Neural progenitor cell (in vitro differentiated cells): ENCODE results near the gene CEACAM5. TPM values are rescaled to one million over a fixed set of nuclear protein-coding genes. Genes with fewer than 3 reads are reported as not detected.

Source experiments
- DNase-seq: peaks from one replicate; pipeline ENCODE4 v3.0.0-alpha.2; 2016; ENCODE audit warnings: low spot score
- H2AFZ ChIP-seq: fragments of 200-600 bp; sonication (generic); replicated peaks from 2 replicates; pipeline ENCODE4 v1.6.1; 2016; ENCODE audit warnings: antibody characterized with exemption
- H3F3A ChIP-seq: fragments of 200-600 bp; sonication (generic); 2 replicates; pipeline ENCODE4 v1.6.1; 2016; ENCODE audit warnings: antibody characterized with exemption, low read depth
- H3K27ac ChIP-seq: fragments of 200-600 bp; sonication (generic); 2 replicates; pipeline ENCODE4 v1.5.1; 2016; ENCODE audit warnings: mild to moderate bottlenecking
- H3K27me3 ChIP-seq: fragments of 200-600 bp; sonication (generic); 2 replicates; pipeline ENCODE4 v1.6.1; 2016; ENCODE audit warnings: mild to moderate bottlenecking, moderate library complexity
- H3K36me3 ChIP-seq: fragments of 200-600 bp; sonication (generic); 2 replicates; pipeline ENCODE4 v1.5.1; 2016
- H3K4me1 ChIP-seq: fragments of 200-600 bp; sonication (generic); 2 replicates; pipeline ENCODE4 v1.6.1; 2016; ENCODE audit warnings: mixed run types
- H3K4me2 ChIP-seq: fragments of 200-600 bp; sonication (generic); 2 replicates; pipeline ENCODE4 v1.6.1; 2016
- H3K4me3 ChIP-seq: fragments of 200-600 bp; sonication (generic); 2 replicates; pipeline ENCODE4 v1.5.1; 2016
- H3K79me2 ChIP-seq: fragments of 200-600 bp; sonication (generic); 2 replicates; pipeline ENCODE4 v1.6.1; 2016; ENCODE audit warnings: low read depth
- H3K9ac ChIP-seq: fragments of 200-600 bp; sonication (generic); 2 replicates; pipeline ENCODE4 v1.6.1; 2016
- H3K9me3 ChIP-seq: fragments of 200-600 bp; sonication (generic); 2 replicates; pipeline ENCODE4 v1.5.1; 2016; ENCODE audit warnings: low read depth
- H4K20me1 ChIP-seq: fragments of 200-600 bp; sonication (generic); 2 replicates; pipeline ENCODE4 v1.6.1; 2016; ENCODE audit warnings: low read depth
- H3K27ac Mint-ChIP-seq: 3 replicates; pipeline ENCODE4 v1.8.0; 2021; ENCODE audit warnings: mixed read lengths
- H3K27me3 Mint-ChIP-seq: 2 replicates; pipeline ENCODE4 v1.8.0; 2022; ENCODE audit warnings: low read depth, mild to moderate bottlenecking, inconsistent platforms, moderate library complexity, mixed read lengths; ENCODE audit not compliant: insufficient read depth
- H3K36me3 Mint-ChIP-seq: 3 replicates; pipeline ENCODE4 v1.8.0; 2021; ENCODE audit warnings: mixed read lengths
- H3K4me1 Mint-ChIP-seq: 3 replicates; pipeline ENCODE4 v1.8.0; 2021; ENCODE audit warnings: mixed read lengths
- H3K4me3 Mint-ChIP-seq: 3 replicates; pipeline ENCODE4 v1.8.0; 2021; ENCODE audit warnings: mild to moderate bottlenecking, moderate library complexity, mixed read lengths
- H3K9me3 Mint-ChIP-seq: 3 replicates; pipeline ENCODE4 v1.8.0; 2020; ENCODE audit warnings: mixed read lengths
- CTCF ChIP-seq: fragments of 200-600 bp; sonication (generic); IDR thresholded peaks from 2 replicates; pipeline ENCODE4 v1.5.1; 2017; ENCODE audit warnings: antibody characterized with exemption, mild to moderate bottlenecking
- EZH2 ChIP-seq: fragments of 200-600 bp; sonication (generic); IDR thresholded peaks from 2 replicates; pipeline ENCODE4 v1.6.1; 2017; ENCODE audit warnings: antibody characterized with exemption, mild to moderate bottlenecking, moderate library complexity
- EZH2phosphoT487 ChIP-seq: fragments of 200-600 bp; sonication (generic); IDR thresholded peaks from 2 replicates; pipeline ENCODE4 v1.6.1; 2017; ENCODE audit warnings: antibody characterized with exemption
- total RNA-seq: library from RNA; depleted of rRNA; stranded (reverse); fragments of >200 nt; gene quantifications from 2 replicates; pipeline ENCODE4 v1.2.3, GENCODE V29; 2015; ENCODE audit warnings: low replicate concordance

Gene CEACAM5
- total RNA-seq, 1 donor from 2014 or later, result not detected

DNA sequence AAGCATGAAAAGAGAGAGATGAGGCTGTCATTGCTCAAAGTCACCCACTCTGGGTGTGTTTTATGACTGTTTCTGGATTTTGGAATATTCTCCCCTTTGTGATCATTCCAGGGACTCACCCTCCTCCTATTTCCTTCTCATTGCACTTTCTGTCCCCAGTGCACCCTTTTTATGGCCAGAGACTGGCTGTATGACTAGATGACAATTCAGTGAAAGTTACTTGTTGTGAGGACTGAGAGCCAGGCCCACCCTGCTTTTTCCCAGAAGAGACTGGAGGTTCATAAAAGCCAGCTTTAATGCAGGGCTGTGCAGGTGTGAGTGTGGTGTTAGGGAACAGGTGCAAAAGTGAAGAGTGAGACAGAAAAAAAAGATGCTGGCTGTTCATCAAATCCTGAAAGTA, 37.7 kb upstream of the CEACAM5 start:
- no peak overlapping the region for H3K4me2 ChIP-seq
- H3K9me3 Mint-ChIP-seq, result peaks cover 2% of the 10 kb centered on the region
- H3K4me1 Mint-ChIP-seq, result no peaks in the 10 kb centered on the region
- H3K9me3 ChIP-seq, result peaks cover 24% of the 10 kb centered on the region
- H3K27ac Mint-ChIP-seq, result no peak overlapping the region
- H3K4me1 ChIP-seq, result no peaks in the 10 kb centered on the region
- no peak for DNase-seq
- H2AFZ ChIP-seq, result no peak overlapping the region
- TF ChIP-seq EZH2 (no peak), EZH2phosphoT487 (no peak), CTCF (no peak)
- H3K4me3 ChIP-seq, result no peak overlapping the region
- no peak overlapping the region for H3K27ac ChIP-seq
- no peaks in the 10 kb centered on the region for H3K27me3 ChIP-seq
- H3F3A ChIP-seq, result no peaks in the 10 kb centered on the region
- H3K36me3 Mint-ChIP-seq, result no peaks in the 10 kb centered on the region
- no peak overlapping the region for H3K4me3 Mint-ChIP-seq
- peaks cover 5% of the 10 kb centered on the region for H3K27me3 Mint-ChIP-seq
- H3K9ac ChIP-seq, result no peak overlapping the region
- H3K79me2 ChIP-seq, result no peaks in the 10 kb centered on the region
- no peaks in the 10 kb centered on the region for H4K20me1 ChIP-seq
- no peaks in the 10 kb centered on the region for H3K36me3 ChIP-seq

DNA sequence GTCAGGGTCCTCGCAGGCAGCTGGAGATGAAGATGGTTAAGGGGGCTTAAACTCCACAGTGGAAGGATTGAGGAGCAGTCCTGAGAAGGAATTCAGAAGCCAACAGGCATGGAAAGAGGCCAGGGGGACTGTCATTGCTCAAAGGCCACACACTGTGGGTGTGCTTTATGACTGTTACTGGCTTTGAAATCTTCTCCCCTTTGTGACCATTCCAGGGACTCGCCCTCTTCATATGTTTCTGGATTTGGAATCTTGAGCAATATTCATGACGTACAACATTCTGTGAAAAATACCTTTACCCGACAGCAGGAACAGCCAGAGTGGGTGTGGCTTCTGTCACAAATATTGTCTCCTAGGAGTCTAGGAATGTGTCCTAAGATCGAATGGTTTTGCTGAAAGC, 36.9 kb upstream of the CEACAM5 start:
- H3K27ac Mint-ChIP-seq, result no peak overlapping the region
- no peak overlapping the region for H3K4me3 ChIP-seq
- H4K20me1 ChIP-seq, result no peaks in the 10 kb centered on the region
- H3K27me3 Mint-ChIP-seq, result peaks cover 3% of the 10 kb centered on the region
- no peak overlapping the region for H3K4me3 Mint-ChIP-seq
- no peak for DNase-seq
- no peaks in the 10 kb centered on the region for H3K36me3 Mint-ChIP-seq
- no peak overlapping the region for H3K27ac ChIP-seq
- no peak overlapping the region for H3K9ac ChIP-seq
- H3K4me1 ChIP-seq, result no peaks in the 10 kb centered on the region
- no peak overlapping the region for H2AFZ ChIP-seq
- no peaks in the 10 kb centered on the region for H3K4me1 Mint-ChIP-seq
- H3K79me2 ChIP-seq, result no peaks in the 10 kb centered on the region
- no peaks in the 10 kb centered on the region for H3K27me3 ChIP-seq
- no peaks in the 10 kb centered on the region for H3K9me3 Mint-ChIP-seq
- peaks cover 18% of the 10 kb centered on the region for H3K9me3 ChIP-seq
- no peak overlapping the region for H3K4me2 ChIP-seq
- H3F3A ChIP-seq, result no peaks in the 10 kb centered on the region
- TF ChIP-seq EZH2 (no peak), CTCF (no peak), EZH2phosphoT487 (no peak)
- H3K36me3 ChIP-seq, result no peaks in the 10 kb centered on the region

GRCh38 chr19:41682437-41682836, 26.0 kb upstream of the CEACAM5 start:
- Histone ChIP-seq H3K4me3 (no peak overlapping the region), H3K4me1 (no peaks in the 10 kb centered on the region), H3K79me2 (no peaks in the 10 kb centered on the region), H3K36me3 (no peaks in the 10 kb centered on the region), H3K4me2 (no peak overlapping the region), H4K20me1 (no peaks in the 10 kb centered on the region), H3K27ac (no peak overlapping the region), H3K9me3 (peaks cover 12% of the 10 kb centered on the region), H3F3A (no peaks in the 10 kb centered on the region), H3K9ac (no peak overlapping the region), H3K27me3 (no peaks in the 10 kb centered on the region), H2AFZ (no peak overlapping the region)
- Mint-ChIP-seq H3K9me3 (no peaks in the 10 kb centered on the region), H3K27ac (no peak overlapping the region), H3K36me3 (no peaks in the 10 kb centered on the region), H3K27me3 (peaks cover 10% of the 10 kb centered on the region), H3K4me1 (no peaks in the 10 kb centered on the region), H3K4me3 (no peak overlapping the region)
- TF ChIP-seq CTCF (no peak), EZH2 (no peak), EZH2phosphoT487 (no peak)
- no peak for DNase-seq

- Histone ChIP-seq H3K79me2 (no peaks in the 10 kb centered on the region), H4K20me1 (no peaks in the 10 kb centered on the region), H3K4me3 (no peak overlapping the region), H3K9ac (no peak overlapping the region), H3F3A (no peaks in the 10 kb centered on the region), H3K4me1 (no peaks in the 10 kb centered on the region), H3K9me3 (peaks cover 4% of the 10 kb centered on the region), H3K27me3 (no peaks in the 10 kb centered on the region), H3K36me3 (no peaks in the 10 kb centered on the region), H2AFZ (no peak overlapping the region), H3K4me2 (no peak overlapping the region), H3K27ac (no peak overlapping the region)
- Mint-ChIP-seq H3K4me3 (no peak overlapping the region), H3K27ac (no peak overlapping the region), H3K36me3 (no peaks in the 10 kb centered on the region), H3K4me1 (no peaks in the 10 kb centered on the region), H3K9me3 (no peaks in the 10 kb centered on the region), H3K27me3 (peaks cover 11% of the 10 kb centered on the region)
- no peak for DNase-seq
- TF ChIP-seq CTCF, result no peak
- TF ChIP-seq EZH2phosphoT487, result no peak
- TF ChIP-seq EZH2, result no peak
Observed at GRCh38 chr19:41687419-41687818, 21.0 kb upstream of the CEACAM5 start.
